ENCODE data around the gene AJAP1.
"Not testable (repeated sequence)": the region's sequence is repeated elsewhere in the genome, so short reads cannot be mapped to it uniquely, and the experiment has no call there.

AJAP1 gene

GRCh38 chr1:4660917-4661594 lies 6.6 kb downstream of the AJAP1 start:
- POLR2A ChIA-PET = no interaction called here
- DNase-seq (ENCODE audit: extremely low spot score) = no peak
- TF ChIP-seq CTCF (IDR thresholded peaks at IDR 0.05; ENCODE audit: control extremely low read depth, extremely low read depth, low read depth, missing control alignments) = no peak
- CTCF ChIA-PET = no interaction called here

- ChIA-PET POLR2A (no interaction called here), CTCF (no interaction called here)
- TF ChIP-seq CTCF (IDR thresholded peaks at IDR 0.05; ENCODE audit: control extremely low read depth, extremely low read depth, low read depth, missing control alignments) = no peak
- DNase-seq (ENCODE audit: extremely low spot score) = no peak
Measured at GRCh38 chr1:4661595-4661917, 7.1 kb downstream of the AJAP1 start.

- POLR2A ChIA-PET = no interaction called here
- CTCF ChIA-PET = no interaction called here
- DNase-seq (ENCODE audit: extremely low spot score) = no peak
- TF ChIP-seq CTCF (IDR thresholded peaks at IDR 0.05; ENCODE audit: control extremely low read depth, extremely low read depth, low read depth, missing control alignments) = no peak
Measured at GRCh38 chr1:4662168-4662567, 7.8 kb downstream of the AJAP1 start.

- ChIA-PET POLR2A (no interaction called here), CTCF (no interaction called here)
- DNase-seq (ENCODE audit: extremely low spot score) = no peak
- TF ChIP-seq CTCF (IDR thresholded peaks at IDR 0.05; ENCODE audit: control extremely low read depth, extremely low read depth, low read depth, missing control alignments) = no peak
Measured at GRCh38 chr1:4662723-4663122, 8.3 kb downstream of the AJAP1 start.

DNA sequence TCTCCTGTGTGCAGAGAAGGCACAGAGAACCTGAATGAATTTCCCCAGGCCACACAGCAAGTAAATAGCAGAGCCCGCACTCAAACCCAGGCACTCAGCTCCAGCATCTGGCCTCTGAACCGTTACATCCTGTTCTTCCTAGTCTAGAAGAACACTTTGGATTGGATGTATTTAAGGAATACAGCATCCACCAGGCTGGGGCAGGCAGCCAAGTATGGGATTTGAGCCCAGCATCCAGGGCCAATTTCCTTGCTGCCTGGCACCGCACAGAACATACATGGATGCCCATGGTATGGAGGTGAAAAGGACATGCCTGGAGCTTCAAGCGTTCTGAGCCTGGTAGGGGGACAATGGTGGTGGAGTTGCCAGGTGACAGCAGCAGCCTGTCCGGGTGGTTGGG lies 9.7 kb downstream of the AJAP1 start:
- CTCF ChIA-PET = no interaction called here
- TF ChIP-seq CTCF (IDR thresholded peaks at IDR 0.05; ENCODE audit: control extremely low read depth, extremely low read depth, low read depth, missing control alignments) = no peak
- POLR2A ChIA-PET = no interaction called here
- no peak for DNase-seq (ENCODE audit: extremely low spot score)

DNA sequence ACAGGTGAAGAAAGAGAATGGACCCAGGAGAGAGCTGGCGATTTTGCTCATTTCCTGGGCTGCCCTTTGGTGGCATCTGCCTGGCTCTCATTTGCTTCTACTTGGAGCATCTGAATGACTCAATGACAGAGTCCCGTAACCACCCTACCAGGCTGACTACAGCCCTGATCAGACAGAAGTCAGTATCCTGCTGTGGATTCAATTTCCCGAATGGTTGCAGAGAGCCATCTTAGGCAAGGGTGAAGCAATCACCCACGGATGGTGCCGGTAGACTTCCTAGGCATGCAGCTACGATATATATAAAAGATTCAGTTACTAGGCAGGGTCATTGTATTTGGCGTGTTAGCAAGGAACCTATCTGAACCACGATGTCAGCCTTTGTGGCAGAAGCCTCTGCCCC lies 10.2 kb downstream of the AJAP1 start:
- DNase-seq (ENCODE audit: extremely low spot score) = no peak
- ChIA-PET POLR2A (no interaction called here), CTCF (no interaction called here)
- TF ChIP-seq CTCF (IDR thresholded peaks at IDR 0.05; ENCODE audit: control extremely low read depth, extremely low read depth, low read depth, missing control alignments) = no peak

GRCh38 chr1:4665456-4665855 lies 11.0 kb downstream of the AJAP1 start:
- TF ChIP-seq CTCF (IDR thresholded peaks at IDR 0.05; ENCODE audit: control extremely low read depth, extremely low read depth, low read depth, missing control alignments) = no peak
- CTCF ChIA-PET = no interaction called here
- no peak for DNase-seq (ENCODE audit: extremely low spot score)
- POLR2A ChIA-PET = no interaction called here

DNA sequence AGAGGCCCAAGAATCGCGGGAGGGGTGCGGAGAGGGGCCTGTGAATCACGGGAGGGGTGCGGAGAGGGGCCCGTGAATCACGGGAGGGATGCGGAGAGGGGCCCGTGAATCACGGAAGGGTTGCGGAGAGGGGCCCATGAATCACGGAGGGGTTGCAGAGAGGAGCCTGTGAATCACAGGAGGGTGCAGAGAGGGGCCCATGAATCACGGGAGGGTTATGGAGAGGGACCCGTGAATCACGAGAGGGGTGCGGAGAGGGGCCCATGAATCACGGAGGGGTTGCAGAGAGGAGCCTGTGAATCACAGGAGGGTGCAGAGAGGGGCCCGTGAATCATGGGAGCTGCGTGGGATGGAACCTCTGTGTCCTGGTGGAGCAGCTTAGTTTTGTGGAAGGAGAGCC lies 12.3 kb downstream of the AJAP1 start:
- POLR2A ChIA-PET; DNase-seq (ENCODE audit: extremely low spot score); CTCF ChIA-PET: not testable (repeated sequence)

Data from GM10248 (cell line).